H9 (cell line): ENCODE data around the gene HSD17B13. TPM values are rescaled to one million over a fixed set of nuclear protein-coding genes. Genes with fewer than 3 reads are reported as not detected.

Experiments
- DNase-seq: peaks from one replicate; pipeline ENCODE4 v3.0.0-alpha.2; 2017
- H2AFZ ChIP-seq: one replicate; pipeline ENCODE4 v1.6.1; 2013; ENCODE audit warnings: mild to moderate bottlenecking, low read length, control low read depth, moderate library complexity
- H2AK5ac ChIP-seq: 2 replicates; pipeline ENCODE4 v1.6.1; 2013; ENCODE audit warnings: low read length, control low read depth, mixed read lengths; ENCODE audit not compliant: insufficient read length
- H2BK120ac ChIP-seq: one replicate; pipeline ENCODE4 v1.6.1; 2013; ENCODE audit warnings: low read depth, mild to moderate bottlenecking, low read length, control low read depth, inconsistent platforms; ENCODE audit not compliant: poor library complexity, severe bottlenecking
- H2BK12ac ChIP-seq: 2 replicates; pipeline ENCODE4 v1.6.1; 2013; ENCODE audit warnings: low read length, control low read depth, mixed read lengths, low read depth; ENCODE audit not compliant: insufficient read length
- H2BK15ac ChIP-seq: 2 replicates; pipeline ENCODE4 v1.6.1; 2013; ENCODE audit warnings: low read depth, low read length, control low read depth
- H2BK20ac ChIP-seq: one replicate; pipeline ENCODE4 v1.6.1; 2013; ENCODE audit warnings: low read depth, mild to moderate bottlenecking, low read length, control low read depth, inconsistent platforms; ENCODE audit not compliant: poor library complexity, severe bottlenecking
- H2BK5ac ChIP-seq: 2 replicates; pipeline ENCODE4 v1.6.1; 2013; ENCODE audit warnings: low read length, control low read depth, mixed read lengths; ENCODE audit not compliant: insufficient read length
- H3K14ac ChIP-seq: 2 replicates; pipeline ENCODE4 v1.6.1; 2013; ENCODE audit warnings: low read length, control low read depth; ENCODE audit not compliant: insufficient read depth
- H3K18ac ChIP-seq: 2 replicates; pipeline ENCODE4 v1.6.1; 2013; ENCODE audit warnings: low read depth, mild to moderate bottlenecking, mixed read lengths, low read length, control low read depth; ENCODE audit not compliant: insufficient read length
- H3K23ac ChIP-seq: 2 replicates; pipeline ENCODE4 v1.6.1; 2013; ENCODE audit warnings: low read length, control low read depth, mixed read lengths, low read depth; ENCODE audit not compliant: insufficient read length
- H3K23me2 ChIP-seq: 2 replicates; pipeline ENCODE4 v1.6.1; 2013; ENCODE audit warnings: low read depth, mild to moderate bottlenecking, mixed read lengths, low read length, control low read depth; ENCODE audit not compliant: insufficient read length, poor library complexity, severe bottlenecking
- H3K27ac ChIP-seq: 2 replicates; pipeline ENCODE4 v1.5.1; 2013; ENCODE audit warnings: low read length, control low read depth, mixed read lengths, low read depth; ENCODE audit not compliant: insufficient read length
- H3K27me3 ChIP-seq: 2 replicates; pipeline ENCODE4 v1.6.1; 2013; ENCODE audit warnings: low read length, control low read depth, inconsistent platforms; ENCODE audit not compliant: insufficient read depth
- H3K4ac ChIP-seq: 2 replicates; pipeline ENCODE4 v1.6.1; 2013; ENCODE audit warnings: low read depth, mild to moderate bottlenecking, control low read depth, inconsistent platforms, low read length, moderate library complexity
- H3K4me1 ChIP-seq: 2 replicates; pipeline ENCODE4 v1.6.1; 2013; ENCODE audit warnings: low read length, control low read depth, inconsistent platforms; ENCODE audit not compliant: insufficient read depth
- H3K4me2 ChIP-seq: 2 replicates; pipeline ENCODE4 v1.6.1; 2013; ENCODE audit warnings: low read length, control low read depth, mixed read lengths; ENCODE audit not compliant: insufficient read length, insufficient read depth
- H3K56ac ChIP-seq: 2 replicates; pipeline ENCODE4 v1.6.1; 2013; ENCODE audit warnings: low read depth, mild to moderate bottlenecking, mixed read lengths, low read length, control low read depth; ENCODE audit not compliant: insufficient read length
- H3K79me1 ChIP-seq: 2 replicates; pipeline ENCODE4 v1.6.1; 2013; ENCODE audit warnings: low read depth, mild to moderate bottlenecking, moderate library complexity, low read length, control low read depth, inconsistent platforms; ENCODE audit not compliant: insufficient read depth, poor library complexity, severe bottlenecking
- H3K79me2 ChIP-seq: 2 replicates; pipeline ENCODE4 v1.6.1; 2013; ENCODE audit warnings: low read length, control low read depth, inconsistent platforms; ENCODE audit not compliant: insufficient read depth
- H3K9ac ChIP-seq: 2 replicates; pipeline ENCODE4 v1.6.1; 2013; ENCODE audit warnings: low read length, control low read depth, mixed read lengths; ENCODE audit not compliant: insufficient read length; ENCODE audit errors: extremely low read depth
- H3K9me3 ChIP-seq: one replicate; pipeline ENCODE4 v1.6.1; 2013; ENCODE audit warnings: low read depth, low read length, inconsistent platforms; ENCODE audit not compliant: control insufficient read depth
- H3T11ph ChIP-seq: one replicate; pipeline ENCODE4 v1.6.1; 2013; ENCODE audit warnings: mild to moderate bottlenecking, low read length, control low read depth, inconsistent platforms
- H4K20me1 ChIP-seq: one replicate; pipeline ENCODE4 v1.6.1; 2013; ENCODE audit not compliant: control insufficient read depth, insufficient read length, insufficient read depth
- H4K5ac ChIP-seq: 2 replicates; pipeline ENCODE4 v1.6.1; 2013; ENCODE audit warnings: low read depth, mild to moderate bottlenecking, mixed read lengths, low read length, control low read depth; ENCODE audit not compliant: insufficient read length
- H4K8ac ChIP-seq: replicated peaks from 2 replicates; pipeline ENCODE4 v1.6.1; 2013; ENCODE audit warnings: low read length, control low read depth, mixed read lengths, low read depth; ENCODE audit not compliant: insufficient read length
- H4K91ac ChIP-seq: 2 replicates; pipeline ENCODE4 v1.6.1; 2013; ENCODE audit warnings: low read depth, mild to moderate bottlenecking, moderate library complexity, mixed read lengths, low read length, control low read depth; ENCODE audit not compliant: insufficient read length
- H3K27ac Mint-ChIP-seq, 3 experiments: 2 replicates in 2 of 3; 3 replicates in 1 of 3; pipeline ENCODE4 v1.8.0; 2020 to 2021; ENCODE audit warnings: mixed read lengths in 3 of 3, mild to moderate bottlenecking in 1 of 3, moderate library complexity in 1 of 3
- H3K27me3 Mint-ChIP-seq: 2 replicates; pipeline ENCODE4 v1.8.0; 2021; ENCODE audit warnings: low read depth, mild to moderate bottlenecking, moderate library complexity, mixed read lengths
- H3K36me3 Mint-ChIP-seq, 3 experiments: 2 replicates in 2 of 3; 3 replicates in 1 of 3; pipeline ENCODE4 v1.8.0; 2020 to 2021; ENCODE audit warnings: low read depth in 3 of 3, mixed read lengths in 3 of 3; ENCODE audit not compliant: insufficient read depth in 1 of 3
- H3K4me1 Mint-ChIP-seq, 2 experiments: 2 replicates each; pipeline ENCODE4 v1.8.0; 2020; ENCODE audit warnings: mixed read lengths in 2 of 2
- H3K4me3 Mint-ChIP-seq, 2 experiments: 2 replicates in 1 of 2; 3 replicates in 1 of 2; pipeline ENCODE4 v1.8.0; 2020 to 2021; ENCODE audit warnings: mild to moderate bottlenecking in 2 of 2, mixed read lengths in 2 of 2, moderate library complexity in 1 of 2
- H3K9me3 Mint-ChIP-seq, 2 experiments: 2 replicates in 1 of 2; 3 replicates in 1 of 2; pipeline ENCODE4 v1.8.0; 2020; ENCODE audit warnings: mild to moderate bottlenecking in 2 of 2, mixed read lengths in 2 of 2, moderate library complexity in 1 of 2
- CTCF ChIP-seq: fragments of 200-600 bp; sonication (generic); conservative IDR thresholded peaks from 3 replicates; pipeline ENCODE4 v1.8.0; 2021; ENCODE audit warnings: antibody characterized with exemption, mild to moderate bottlenecking
- WGBS: extraction: QIAGEN DNeasy Blood & Tissue Kit; methylation state at CpG from one replicate; pipeline ENCODE4 v1.1.7; 2013; ENCODE audit warnings: missing lambda C conversion rate, low lambda C conversion rate, mixed read lengths; ENCODE audit not compliant: insufficient read length; ENCODE audit errors: extremely low coverage; 5-methylcytosine and 5-hydroxymethylcytosine counted together
- total RNA-seq: library from RNA; stranded (reverse); gene quantifications from 2 replicates; pipeline ENCODE4 v1.2.1, GENCODE V29; 2021

HSD17B13 gene
- total RNA-seq, 1 experiment from 2014 or later, result not detected

GRCh38 chr4:87299898-87300297 lies 22.8 kb downstream of the HSD17B13 start:
- Histone ChIP-seq H2AFZ (no peak overlapping the region), H3K79me1 (no peaks in the 10 kb centered on the region), H3K9me3 (no peaks in the 10 kb centered on the region), H3K23me2 (no peaks in the 10 kb centered on the region), H3K4me2 (no peak overlapping the region), H2AK5ac (no peak overlapping the region), H4K20me1 (no peaks in the 10 kb centered on the region), H3K18ac (no peak overlapping the region), H3K4ac (no peak overlapping the region), H3K4me1 (no peaks in the 10 kb centered on the region), H4K5ac (no peak overlapping the region), H2BK120ac (no peak overlapping the region), H4K91ac (no peak overlapping the region), H4K8ac (no peak overlapping the region), H3K27ac (no peak overlapping the region), H2BK15ac (no peak overlapping the region), H3K14ac (no peak overlapping the region), H3T11ph (no peak overlapping the region), H3K9ac (no peak overlapping the region), H3K23ac (no peak overlapping the region), H2BK5ac (no peak overlapping the region), H2BK12ac (no peak overlapping the region), H3K56ac (no peak overlapping the region), H2BK20ac (no peak overlapping the region), H3K79me2 (no peaks in the 10 kb centered on the region), H3K27me3 (no peaks in the 10 kb centered on the region)
- no peak for TF ChIP-seq CTCF
- Mint-ChIP-seq H3K27ac (no peak overlapping the region), H3K4me1 (no peaks in the 10 kb centered on the region), H3K36me3 (no peaks in the 10 kb centered on the region), H3K9me3 (peaks cover 0 to 1% of the 10 kb centered on the region in 2 experiments; a peak in 1 of 5 replicates), H3K4me3 (no peak overlapping the region), H3K27me3 (no peaks in the 10 kb centered on the region; the same call in 1 of the 2 replicates)
- no peak for DNase-seq
- WGBS, result no CpG with 5 or more reads among the region's 4 CpGs
